IMR-90 (cell line): ENCODE results near the gene ST3GAL5. TPM values are rescaled to one million over a fixed set of nuclear protein-coding genes. Genes with fewer than 3 reads are reported as not detected.

Source experiments
- ATAC-seq: fragments of 200-7000 bp; cut with Tn5 transposase; 2 replicates; pipeline ENCODE4 v1.9.1; 2020; ENCODE audit warnings: low read depth, mild to moderate bottlenecking, moderate library complexity
- BruUV-seq: library from RNA; stranded (reverse); fragments of 400-500 nt; replicated peaks from 2 replicates; lab custom pipeline; 2021; lab: Mats Ljungman, UMichigan
- CTCF ChIA-PET: fragments of 300-600 bp; formaldehyde crosslinking; extraction: SDS; loops from one replicate; lab custom pipeline; 2021; ENCODE audit warnings: antibody characterized with exemption; lab: Yijun Ruan, JAX
- POLR2A ChIA-PET: fragments of 300-600 bp; sonication (Branson Sonifier 250); formaldehyde crosslinking; loops from one replicate; lab custom pipeline; 2022; ENCODE audit warnings: antibody characterized with exemption; ENCODE audit not compliant: unreplicated experiment; lab: Charles Lee
- DNase-seq: peaks from one replicate; pipeline ENCODE4 v3.0.0; 2013
- H2AFZ ChIP-seq: replicated peaks from 2 replicates; pipeline ENCODE3; 2013; ENCODE audit warnings: low read length, mild to moderate bottlenecking; ENCODE audit not compliant: poor library complexity
- H2AK5ac ChIP-seq: 2 replicates; pipeline ENCODE4 v1.6.1; 2013; ENCODE audit warnings: low read depth, low read length, inconsistent platforms
- H2AK9ac ChIP-seq: replicated peaks from 2 replicates; pipeline ENCODE3; 2013; ENCODE audit warnings: mild to moderate bottlenecking, low read depth, low read length, moderate library complexity; ENCODE audit not compliant: poor library complexity
- H2BK120ac ChIP-seq: 2 replicates; pipeline ENCODE4 v1.6.1; 2013; ENCODE audit warnings: low read depth, low read length, inconsistent platforms
- H2BK15ac ChIP-seq: 3 replicates; pipeline ENCODE4 v1.6.1; 2013; ENCODE audit warnings: low read depth, low read length, inconsistent platforms
- H2BK20ac ChIP-seq: 2 replicates; pipeline ENCODE4 v1.6.1; 2013; ENCODE audit warnings: low read depth, mild to moderate bottlenecking, inconsistent platforms, low read length, moderate library complexity
- H2BK5ac ChIP-seq: 2 replicates; pipeline ENCODE4 v1.6.1; 2013; ENCODE audit warnings: mild to moderate bottlenecking, low read depth, low read length, inconsistent platforms; ENCODE audit not compliant: poor library complexity, severe bottlenecking
- H3K14ac ChIP-seq: replicated peaks from 2 replicates; pipeline ENCODE4 v1.6.1; 2013; ENCODE audit warnings: low read depth, low read length, inconsistent platforms
- H3K18ac ChIP-seq: 2 replicates; pipeline ENCODE4 v1.6.1; 2013; ENCODE audit warnings: low read depth, low read length, control low read depth
- H3K23ac ChIP-seq: 2 replicates; pipeline ENCODE4 v1.6.1; 2013; ENCODE audit warnings: low read depth, low read length, inconsistent platforms
- H3K27ac ChIP-seq: 2 replicates; pipeline ENCODE4 v1.5.1; 2013; ENCODE audit warnings: mild to moderate bottlenecking, control low read depth, low read length; ENCODE audit not compliant: insufficient read depth
- H3K27me3 ChIP-seq: 2 replicates; pipeline ENCODE4 v1.6.1; 2013; ENCODE audit warnings: low read length; ENCODE audit not compliant: control insufficient read depth, insufficient read depth
- H3K36me3 ChIP-seq: 2 replicates; pipeline ENCODE4 v1.6.1; 2013; ENCODE audit warnings: low read length, mixed read lengths; ENCODE audit not compliant: control insufficient read depth, insufficient read depth
- H3K4ac ChIP-seq: 2 replicates; pipeline ENCODE4 v1.6.1; 2013; ENCODE audit warnings: low read depth, low read length, inconsistent platforms
- H3K4me1 ChIP-seq: 2 replicates; pipeline ENCODE4 v1.6.1; 2013; ENCODE audit warnings: low read length, mixed read lengths; ENCODE audit not compliant: control insufficient read depth, insufficient read depth
- H3K4me2 ChIP-seq: 2 replicates; pipeline ENCODE4 v1.6.1; 2013; ENCODE audit warnings: low read depth, mild to moderate bottlenecking, control low read depth, low read length, moderate library complexity
- H3K4me3 ChIP-seq: 2 replicates; pipeline ENCODE4 v1.5.1; 2013; ENCODE audit warnings: low read depth, mild to moderate bottlenecking, control low read depth, low read length, moderate library complexity; ENCODE audit not compliant: insufficient read depth
- H3K56ac ChIP-seq: 2 replicates; pipeline ENCODE4 v1.6.1; 2013; ENCODE audit warnings: low read length, inconsistent platforms; ENCODE audit not compliant: insufficient read depth; ENCODE audit errors: extremely low read depth
- H3K79me1 ChIP-seq, 2 experiments: 2 replicates each; pipeline ENCODE4 v1.6.1; 2013; ENCODE audit warnings: low read length in 2 of 2, inconsistent platforms in 1 of 2, low read depth in 1 of 2
- H3K9ac ChIP-seq: 2 replicates; pipeline ENCODE4 v1.6.1; 2013; ENCODE audit warnings: low read depth, low read length, control low read depth
- H3K9me1 ChIP-seq: 2 replicates; pipeline ENCODE4 v1.6.1; 2013; ENCODE audit warnings: low read length, inconsistent platforms; ENCODE audit not compliant: insufficient read depth
- H3K9me3 ChIP-seq: 2 replicates; pipeline ENCODE4 v1.6.1; 2013; ENCODE audit warnings: low read length; ENCODE audit not compliant: control insufficient read depth, insufficient read depth
- H4K20me1 ChIP-seq: 2 replicates; pipeline ENCODE4 v1.6.1; 2013; ENCODE audit warnings: low read length, inconsistent platforms; ENCODE audit not compliant: insufficient read depth
- H4K5ac ChIP-seq: 2 replicates; pipeline ENCODE4 v1.6.1; 2013; ENCODE audit warnings: mild to moderate bottlenecking, low read depth, low read length, control low read depth
- H4K8ac ChIP-seq, 2 experiments: 2 replicates each; pipeline ENCODE4 v1.6.1; 2013; ENCODE audit warnings: low read depth in 2 of 2, low read length in 2 of 2, control low read depth in 1 of 2, inconsistent platforms in 1 of 2
- H4K91ac ChIP-seq: 2 replicates; pipeline ENCODE4 v1.6.1; 2013; ENCODE audit warnings: low read depth, low read length, inconsistent platforms; ENCODE audit not compliant: insufficient read depth
- BHLHE40 ChIP-seq: fragments of 150-350 bp; IDR thresholded peaks from 2 replicates; pipeline ENCODE4 v1.6.1; 2016; ENCODE audit warnings: mild to moderate bottlenecking, low read depth, low read length
- CEBPB ChIP-seq: IDR thresholded peaks from 2 replicates; pipeline ENCODE4 v1.6.1; 2012; ENCODE audit warnings: low read depth, low read length, improper control_type of control experiment
- CHD1 ChIP-seq: IDR thresholded peaks from 2 replicates; pipeline ENCODE4 v1.6.1; 2012; ENCODE audit warnings: low read depth, low read length, improper control_type of control experiment
- CTCF ChIP-seq: conservative IDR thresholded peaks from 2 replicates; pipeline ENCODE4 v1.5.1; 2012; ENCODE audit warnings: mild to moderate bottlenecking, low read depth, low read length, improper control_type of control experiment
- ELK1 ChIP-seq: fragments of 150-350 bp; IDR thresholded peaks from 2 replicates; pipeline ENCODE4 v1.6.1; 2016; ENCODE audit warnings: low read depth, mild to moderate bottlenecking, low read length, moderate library complexity, borderline replicate concordance
- FOS ChIP-seq: fragments of 150-350 bp; IDR thresholded peaks from 2 replicates; pipeline ENCODE4 v1.6.1; 2016; ENCODE audit warnings: low read depth, low read length
- MAZ ChIP-seq: IDR thresholded peaks from 2 replicates; pipeline ENCODE4 v1.6.1; 2012; ENCODE audit warnings: low read depth, mild to moderate bottlenecking, low read length, improper control_type of control experiment, moderate library complexity, borderline replicate concordance
- MXI1 ChIP-seq: IDR thresholded peaks from 2 replicates; pipeline ENCODE4 v1.6.1; 2012; ENCODE audit warnings: low read depth, mild to moderate bottlenecking, low read length, moderate library complexity, borderline replicate concordance
- NFE2L2 ChIP-seq: fragments of 150-350 bp; IDR thresholded peaks from 2 replicates; pipeline ENCODE4 v1.6.1; 2016; ENCODE audit warnings: low read depth, mild to moderate bottlenecking, low read length
- POLR2A ChIP-seq: IDR thresholded peaks from 2 replicates; pipeline ENCODE4 v1.6.1; 2012; ENCODE audit warnings: mild to moderate bottlenecking, low read depth, low read length
- RAD21 ChIP-seq: IDR thresholded peaks from 2 replicates; pipeline ENCODE4 v1.6.1; 2012; ENCODE audit warnings: low read length, improper control_type of control experiment
- RCOR1 ChIP-seq: IDR thresholded peaks from 2 replicates; pipeline ENCODE4 v1.6.1; 2012; ENCODE audit warnings: mild to moderate bottlenecking, low read length, improper control_type of control experiment; ENCODE audit not compliant: insufficient replicate concordance
- WGBS, 2 experiments: methylation state at CpG; one replicate each; pipeline versions ENCODE4 v1.1.5 to v1.1.7; 2013; ENCODE audit warnings: missing lambda C conversion rate in 2 of 2; ENCODE audit not compliant: insufficient read length in 1 of 2; ENCODE audit errors: extremely low coverage in 2 of 2; 5-methylcytosine and 5-hydroxymethylcytosine counted together
- dilution Hi-C: fragments of 300-500 bp; cut with HindIII; formaldehyde crosslinking; loops from one replicate; pipeline ENCODE4 v1.14.3; 2018; ENCODE audit warnings: low sequenced_read_pairs; ENCODE audit not compliant: unreplicated experiment
- in situ Hi-C: fragments of 300-500 bp; cut with MboI; formaldehyde crosslinking; loops from 3 replicates; pipeline ENCODE4 v1.14.3; 2019; ENCODE audit warnings: low sequenced_read_pairs, inconsistent platforms, mixed read lengths
- intact Hi-C: fragments of 100-400 bp; cut with micrococcal nuclease; formaldehyde crosslinking; loops from 2 replicates; pipeline ENCODE4 v1.10.0; 2022
- polyA plus RNA-seq, 3 experiments: library from polyadenylated mRNA; depleted of rRNA; stranded (reverse); fragments of >200 nt; gene quantifications; 2 replicates each; pipeline ENCODE4 v1.2.3, GENCODE V29; 2012; ENCODE audit warnings: low replicate concordance in 1 of 3
- total RNA-seq: library from RNA; depleted of rRNA; stranded (reverse); fragments of >200 nt; gene quantifications from 2 replicates; pipeline ENCODE4 v1.2.3, GENCODE V29; 2012
- TF ChIP-seq, protein P1 (sequence below): fragments of 150-350 bp; IDR thresholded peaks from 2 replicates; pipeline ENCODE4 v1.6.1; 2017; ENCODE audit warnings: mild to moderate bottlenecking, antibody characterized with exemption, low read length, low read depth

ST3GAL5 gene
- total and polyA plus RNA-seq, 2 of the 4 experiments (the other 2 are of a cell fraction) = 16.8 to 21.0 TPM

GRCh38 chr2:85811180-85812093 is 77.4 kb downstream of the ST3GAL5 start:
- Histone ChIP-seq H3K4me3 (no peak overlapping the region), H3K27me3 (no peaks in the 10 kb centered on the region), H3K9ac (peak overlapping the region; percentile 16), H3K36me3 (no peaks in the 10 kb centered on the region), H3K4me2 (peak overlapping the region; percentile 28; the same call in 1 of the 2 replicates), H3K14ac (peak overlapping the region; percentile 93), H4K8ac (peak overlapping the region; percentile 94), H2BK15ac (peak overlapping the region; percentile 98; the same call in 2 of the 3 replicates), H3K4me1 (peaks cover 16% of the 10 kb centered on the region), H3K4ac (peak overlapping the region; percentile 96), H2AK5ac (peak overlapping the region; percentile 89), H4K5ac (peak overlapping the region; percentile 90), H2BK20ac (peak overlapping the region; percentile 92), H3K56ac (peak overlapping the region; percentile 47; the same call in 1 of the 2 replicates), H4K91ac (peak overlapping the region; percentile 95), H2AK9ac (peak overlapping the region; percentile 85), H3K27ac (peak overlapping the region; percentile 14), H3K9me3 (no peaks in the 10 kb centered on the region), H2BK120ac (peak overlapping the region; percentile 97), H3K18ac (peak overlapping the region; percentile 42), H2BK5ac (peak overlapping the region; percentile 44), H2AFZ (peak overlapping the region; percentile 94), H4K20me1 (no peaks in the 10 kb centered on the region), H3K23ac (peak overlapping the region; percentile 92), H3K79me1 (peaks cover 0 to 5% of the 10 kb centered on the region in 2 experiments; a peak in 1 of 4 replicates), H3K9me1 (peaks cover 12% of the 10 kb centered on the region)
- dilution Hi-C loops = no loop called here
- TF ChIP-seq MXI1 (no peak), CEBPB (no peak), CTCF (no peak), CHD1 (no peak), NFE2L2 (no peak), FOS (no peak), MAZ (no peak), BHLHE40 (no peak), POLR2A (no peak), RAD21 (no peak), ELK1 (no peak), RCOR1 (no peak)
- TF ChIP-seq, protein P1, sequence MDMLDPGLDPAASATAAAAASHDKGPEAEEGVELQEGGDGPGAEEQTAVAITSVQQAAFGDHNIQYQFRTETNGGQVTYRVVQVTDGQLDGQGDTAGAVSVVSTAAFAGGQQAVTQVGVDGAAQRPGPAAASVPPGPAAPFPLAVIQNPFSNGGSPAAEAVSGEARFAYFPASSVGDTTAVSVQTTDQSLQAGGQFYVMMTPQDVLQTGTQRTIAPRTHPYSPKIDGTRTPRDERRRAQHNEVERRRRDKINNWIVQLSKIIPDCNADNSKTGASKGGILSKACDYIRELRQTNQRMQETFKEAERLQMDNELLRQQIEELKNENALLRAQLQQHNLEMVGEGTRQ = no peak
- no TSS peak for BruUV-seq
- CTCF ChIA-PET = interaction anchor here (2.1 kb wide), 1 partner anchor 83 kb away, joined by 7 read pairs; no protein-coding TSS in a partner anchor
- in situ Hi-C loops = loop anchor here (5.0 kb wide), 2 partner anchors 74 to 174 kb away; no protein-coding TSS in a partner anchor
- POLR2A ChIA-PET = no interaction called here
- 38% methylated on average over 21 of the region's 41 CpGs; no CpG with 5 or more reads in 1 of the 2 experiments for WGBS, 2 experiments
- DNase-seq (peak; percentile 45), ATAC-seq (peak; percentile 66)
- intact Hi-C loops = no loop called here
